MM.1S (cell line): Measurements from ENCODE around the gene NOX5.
A peak's percentile ranks its signal among the peaks of the same experiment; 100 is the strongest.

Experiments used
- DNase-seq: peaks from one replicate; pipeline ENCODE4 v3.0.0-alpha.2; 2015
- H2AFZ ChIP-seq: fragments of 300-600 bp; sonication (generic); 2 replicates; pipeline ENCODE4 v1.6.0; 2016; ENCODE audit warnings: antibody characterized with exemption, low read length
- H3F3A ChIP-seq: fragments of 300-600 bp; sonication (generic); 2 replicates; pipeline ENCODE4 v1.6.1; 2016; ENCODE audit warnings: mild to moderate bottlenecking, antibody characterized with exemption, low read length, moderate library complexity, mixed read lengths; ENCODE audit not compliant: insufficient read depth
- H3K27ac ChIP-seq: fragments of 300-600 bp; sonication (generic); 2 replicates; pipeline ENCODE4 v1.5.1; 2016; ENCODE audit warnings: mild to moderate bottlenecking, low read length
- H3K27me3 ChIP-seq: fragments of 300-600 bp; sonication (generic); replicated peaks from 2 replicates; pipeline ENCODE4 v1.6.0; 2016; ENCODE audit warnings: low read length; ENCODE audit not compliant: insufficient read depth
- H3K36me3 ChIP-seq: fragments of 300-600 bp; sonication (generic); replicated peaks from 2 replicates; pipeline ENCODE4 v1.6.1; 2016; ENCODE audit warnings: mild to moderate bottlenecking, low read length, mixed read lengths; ENCODE audit not compliant: insufficient read depth
- H3K4me1 ChIP-seq: fragments of 300-600 bp; sonication (generic); 2 replicates; pipeline ENCODE4 v1.6.1; 2016; ENCODE audit warnings: low read length, mixed read lengths
- H3K4me2 ChIP-seq: fragments of 300-600 bp; sonication (generic); 2 replicates; pipeline ENCODE4 v1.6.0; 2016; ENCODE audit warnings: low read depth, low read length
- H3K4me3 ChIP-seq: fragments of 300-600 bp; sonication (generic); 2 replicates; pipeline ENCODE4 v1.5.1; 2016; ENCODE audit warnings: low read length, mixed read lengths
- H3K79me2 ChIP-seq: fragments of 300-600 bp; sonication (generic); 2 replicates; pipeline ENCODE4 v1.6.1; 2016; ENCODE audit warnings: mixed run types, low read length, mixed read lengths
- H3K9ac ChIP-seq: fragments of 300-600 bp; sonication (generic); 2 replicates; pipeline ENCODE4 v1.6.1; 2016; ENCODE audit warnings: low read length, mixed read lengths
- H3K9me2 ChIP-seq: fragments of 300-600 bp; sonication (generic); replicated peaks from 2 replicates; pipeline ENCODE4 v1.6.1; 2016; ENCODE audit warnings: mild to moderate bottlenecking, low read length, mixed read lengths; ENCODE audit not compliant: insufficient read depth
- H3K9me3 ChIP-seq: fragments of 300-600 bp; sonication (generic); replicated peaks from 2 replicates; pipeline ENCODE4 v1.6.1; 2016; ENCODE audit warnings: mild to moderate bottlenecking, low read length, mixed read lengths; ENCODE audit not compliant: insufficient read depth
- H4K20me1 ChIP-seq: fragments of 300-600 bp; sonication (generic); 2 replicates; pipeline ENCODE4 v1.6.1; 2016; ENCODE audit warnings: mild to moderate bottlenecking, low read length, moderate library complexity, mixed read lengths; ENCODE audit not compliant: insufficient read depth
- CTCF ChIP-seq: fragments of 300-600 bp; sonication (generic); IDR thresholded peaks from 2 replicates; pipeline ENCODE4 v1.5.1; 2016; ENCODE audit warnings: antibody characterized with exemption, low read length, mixed read lengths
- EZH2 ChIP-seq: fragments of 300-600 bp; sonication (generic); optimal IDR thresholded peaks from 2 replicates; pipeline ENCODE3; 2017; ENCODE audit warnings: low read depth, mild to moderate bottlenecking, antibody characterized with exemption, low read length, mixed read lengths
- EZH2phosphoT487 ChIP-seq: fragments of 300-600 bp; sonication (generic); IDR thresholded peaks from 2 replicates; pipeline ENCODE4 v1.6.1; 2018; ENCODE audit warnings: antibody characterized with exemption, low read length

NOX5 gene

GRCh38 chr15:69027976-69028518, 13.6 kb downstream of the NOX5 start:
- Histone ChIP-seq H3K4me2 (no peak overlapping the region), H3K27ac (no peak overlapping the region), H3K9ac (no peak overlapping the region), H3K9me3 (no peaks in the 10 kb centered on the region), H3K36me3 (no peaks in the 10 kb centered on the region), H3K27me3 (no peaks in the 10 kb centered on the region), H3K4me3 (no peak overlapping the region), H2AFZ (no peak overlapping the region), H3K9me2 (no peaks in the 10 kb centered on the region), H3K79me2 (no peaks in the 10 kb centered on the region), H4K20me1 (no peaks in the 10 kb centered on the region), H3F3A (no peaks in the 10 kb centered on the region), H3K4me1 (no peaks in the 10 kb centered on the region)
- TF ChIP-seq EZH2 (no peak), EZH2phosphoT487 (no peak), CTCF (no peak)
- no peak for DNase-seq

- TF ChIP-seq EZH2 = no peak
- peak; percentile 30 for TF ChIP-seq CTCF
- H3K9ac ChIP-seq = no peak overlapping the region
- no peaks in the 10 kb centered on the region for H3K9me3 ChIP-seq
- no peak overlapping the region for H3K27ac ChIP-seq
- no peaks in the 10 kb centered on the region for H3K36me3 ChIP-seq
- H4K20me1 ChIP-seq = no peaks in the 10 kb centered on the region
- no peaks in the 10 kb centered on the region for H3K79me2 ChIP-seq
- no peak overlapping the region for H2AFZ ChIP-seq
- no peaks in the 10 kb centered on the region for H3F3A ChIP-seq
- no peaks in the 10 kb centered on the region for H3K4me1 ChIP-seq
- no peak overlapping the region for H3K4me2 ChIP-seq
- DNase-seq = no peak
- no peak overlapping the region for H3K4me3 ChIP-seq
- H3K9me2 ChIP-seq = no peaks in the 10 kb centered on the region
- H3K27me3 ChIP-seq = no peaks in the 10 kb centered on the region
These were observed 16.8 kb downstream of the NOX5 start for GRCh38 chr15:69031013-69032001.

GRCh38 chr15:69032031-69032430, 17.5 kb downstream of the NOX5 start:
- Histone ChIP-seq H3K9ac (no peak overlapping the region), H3K9me3 (no peaks in the 10 kb centered on the region), H3K27me3 (no peaks in the 10 kb centered on the region), H3K9me2 (no peaks in the 10 kb centered on the region), H3K79me2 (no peaks in the 10 kb centered on the region), H3K4me2 (no peak overlapping the region), H4K20me1 (no peaks in the 10 kb centered on the region), H3K4me3 (no peak overlapping the region), H3K4me1 (no peaks in the 10 kb centered on the region), H2AFZ (no peak overlapping the region), H3K36me3 (no peaks in the 10 kb centered on the region), H3F3A (no peaks in the 10 kb centered on the region), H3K27ac (no peak overlapping the region)
- TF ChIP-seq EZH2 (no peak), CTCF (no peak), EZH2phosphoT487 (no peak)
- DNase-seq = no peak
